ENCODE results near the gene CARMIL1. TPM values are rescaled to one million over a fixed set of nuclear protein-coding genes. Genes with fewer than 3 reads are reported as not detected.

CARMIL1 gene
- polyA plus RNA-seq, 1 of the 3 experiments (the other 2 are of a cell fraction) = 1.7 TPM

DNA sequence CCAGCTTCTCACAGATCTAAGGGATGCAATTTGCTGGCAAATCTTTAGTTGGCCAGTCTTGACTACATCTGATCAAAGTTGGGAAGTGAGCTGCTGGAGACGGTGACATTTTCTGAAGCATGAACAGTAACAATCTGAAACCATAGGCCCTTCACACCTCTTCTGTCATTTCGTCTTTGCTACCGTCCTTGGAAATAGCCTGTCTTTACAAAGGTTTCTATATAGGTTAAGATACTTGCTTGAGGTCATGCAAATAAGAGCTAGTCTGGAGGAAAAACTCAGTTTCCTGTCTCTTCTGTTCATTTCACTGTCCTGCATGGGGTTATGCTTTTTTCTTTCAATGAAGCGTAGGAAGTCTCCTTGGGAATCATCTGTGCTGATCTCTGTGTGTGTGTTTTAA lies 55.6 kb downstream of the CARMIL1 start:
- Histone ChIP-seq H3K4me2 (no peak overlapping the region), H3K4me1 (ENCODE audit: control insufficient read depth in 1 of 2, insufficient read depth in 2 of 2, low read depth in 1 of 2, low read length in 1 of 2) (no peaks in the 10 kb centered on the region; a peak in 1 of 4 replicates), H3K4me3 (ENCODE audit: low read depth in 2 of 2, low read length in 1 of 2) (no peak overlapping the region), H3K27ac (ENCODE audit: low read depth in 2 of 2, low read length in 1 of 2) (no peak overlapping the region), H3K9ac (no peak overlapping the region), H2AFZ (ENCODE audit: low read depth) (no peak overlapping the region), H3K9me3 (no peaks in the 10 kb centered on the region), H3K27me3 (ENCODE audit: insufficient read depth) (no peaks in the 10 kb centered on the region), H3K9me2 (no peaks in the 10 kb centered on the region), H4K20me1 (ENCODE audit: insufficient read depth) (no peaks in the 10 kb centered on the region), H3K79me2 (ENCODE audit: insufficient read depth) (no peaks in the 10 kb centered on the region), H3F3A (replicated peaks; ENCODE audit: insufficient read depth) (no peaks in the 10 kb centered on the region), H3K36me3 (replicated peaks in 1 of 2; ENCODE audit: control insufficient read depth in 1 of 2, insufficient read depth in 2 of 2, low read length in 1 of 2) (no peaks in the 10 kb centered on the region)
- CTCF ChIA-PET = interaction anchor here (1.5 to 1.6 kb wide), 2 partner anchors 10 to 55 kb away, joined by 4 to 5 read pairs; partner anchors contain the start of gene CARMIL1
- 83% methylated on average over 4 of the region's 4 CpGs for WGBS (ENCODE audit: low lambda C conversion rate)
- no peak for TF ChIP-seq NRF1 (IDR thresholded peaks at IDR 0.05; ENCODE audit: low read depth, low read length)
- TF ChIP-seq FOXM1 (IDR thresholded peaks at IDR 0.05; ENCODE audit: low read depth) = no peak
- TF ChIP-seq ELF1 (IDR thresholded peaks at IDR 0.05) = no peak
- TF ChIP-seq YY1 (IDR thresholded peaks at IDR 0.05; ENCODE audit: low read depth) = no peak
- TF ChIP-seq FOSL2 (IDR thresholded peaks at IDR 0.05; ENCODE audit: borderline replicate concordance, low read depth) = no peak
- TF ChIP-seq NFIC (IDR thresholded peaks at IDR 0.05; ENCODE audit: borderline replicate concordance) = no peak
- TF ChIP-seq, protein P1, sequence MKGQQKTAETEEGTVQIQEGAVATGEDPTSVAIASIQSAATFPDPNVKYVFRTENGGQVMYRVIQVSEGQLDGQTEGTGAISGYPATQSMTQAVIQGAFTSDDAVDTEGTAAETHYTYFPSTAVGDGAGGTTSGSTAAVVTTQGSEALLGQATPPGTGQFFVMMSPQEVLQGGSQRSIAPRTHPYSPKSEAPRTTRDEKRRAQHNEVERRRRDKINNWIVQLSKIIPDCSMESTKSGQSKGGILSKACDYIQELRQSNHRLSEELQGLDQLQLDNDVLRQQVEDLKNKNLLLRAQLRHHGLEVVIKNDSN (IDR thresholded peaks at IDR 0.05; ENCODE audit: borderline replicate concordance, low read depth) = no peak
- TF ChIP-seq GABPA (IDR thresholded peaks at IDR 0.05; ENCODE audit: low read depth) = no peak
- TF ChIP-seq MEF2A (IDR thresholded peaks at IDR 0.05; ENCODE audit: borderline replicate concordance, low read depth) = no peak
- no peak for TF ChIP-seq RCOR1 (IDR thresholded peaks at IDR 0.05; ENCODE audit: low read length)
- no peak for TF ChIP-seq TAF1 (IDR thresholded peaks at IDR 0.05; ENCODE audit: borderline replicate concordance, low read depth, low read length)
- TF ChIP-seq, protein P2, sequence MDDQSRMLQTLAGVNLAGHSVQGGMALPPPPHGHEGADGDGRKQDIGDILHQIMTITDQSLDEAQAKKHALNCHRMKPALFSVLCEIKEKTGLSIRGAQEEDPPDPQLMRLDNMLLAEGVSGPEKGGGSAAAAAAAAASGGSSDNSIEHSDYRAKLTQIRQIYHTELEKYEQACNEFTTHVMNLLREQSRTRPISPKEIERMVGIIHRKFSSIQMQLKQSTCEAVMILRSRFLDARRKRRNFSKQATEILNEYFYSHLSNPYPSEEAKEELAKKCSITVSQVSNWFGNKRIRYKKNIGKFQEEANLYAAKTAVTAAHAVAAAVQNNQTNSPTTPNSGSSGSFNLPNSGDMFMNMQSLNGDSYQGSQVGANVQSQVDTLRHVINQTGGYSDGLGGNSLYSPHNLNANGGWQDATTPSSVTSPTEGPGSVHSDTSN (IDR thresholded peaks at IDR 0.05) = no peak
- TF ChIP-seq JUND (IDR thresholded peaks at IDR 0.05) = no peak
- TF ChIP-seq RAD21 (IDR thresholded peaks at IDR 0.05; ENCODE audit: low read length) = no peak
- TF ChIP-seq RXRA (IDR thresholded peaks at IDR 0.05; ENCODE audit: borderline replicate concordance, low read depth) = no peak
- TF ChIP-seq SIN3A (IDR thresholded peaks at IDR 0.05; ENCODE audit: borderline replicate concordance, low read depth, low read length) = no peak
- DNase-seq = no peak
- POLR2A ChIA-PET = no interaction called here

GRCh38 chr6:25336996-25337395 lies 57.8 kb downstream of the CARMIL1 start:
- H3K27ac ChIP-seq (ENCODE audit: low read depth in 2 of 2, low read length in 1 of 2) = no peak overlapping the region
- H3F3A ChIP-seq (replicated peaks; ENCODE audit: insufficient read depth) = no peaks in the 10 kb centered on the region
- no peak overlapping the region for H3K4me3 ChIP-seq (ENCODE audit: low read depth in 2 of 2, low read length in 1 of 2)
- no peaks in the 10 kb centered on the region for H4K20me1 ChIP-seq (ENCODE audit: insufficient read depth)
- CTCF ChIA-PET = interaction anchor here (0.7 kb wide), 1 partner anchor 105 kb away, joined by 3 read pairs; no protein-coding TSS in a partner anchor
- H3K9ac ChIP-seq = no peak overlapping the region
- POLR2A ChIA-PET = no interaction called here
- H3K27me3 ChIP-seq (ENCODE audit: insufficient read depth) = no peaks in the 10 kb centered on the region
- TF ChIP-seq YY1 (IDR thresholded peaks at IDR 0.05; ENCODE audit: low read depth) = no peak
- TF ChIP-seq, protein P3, sequence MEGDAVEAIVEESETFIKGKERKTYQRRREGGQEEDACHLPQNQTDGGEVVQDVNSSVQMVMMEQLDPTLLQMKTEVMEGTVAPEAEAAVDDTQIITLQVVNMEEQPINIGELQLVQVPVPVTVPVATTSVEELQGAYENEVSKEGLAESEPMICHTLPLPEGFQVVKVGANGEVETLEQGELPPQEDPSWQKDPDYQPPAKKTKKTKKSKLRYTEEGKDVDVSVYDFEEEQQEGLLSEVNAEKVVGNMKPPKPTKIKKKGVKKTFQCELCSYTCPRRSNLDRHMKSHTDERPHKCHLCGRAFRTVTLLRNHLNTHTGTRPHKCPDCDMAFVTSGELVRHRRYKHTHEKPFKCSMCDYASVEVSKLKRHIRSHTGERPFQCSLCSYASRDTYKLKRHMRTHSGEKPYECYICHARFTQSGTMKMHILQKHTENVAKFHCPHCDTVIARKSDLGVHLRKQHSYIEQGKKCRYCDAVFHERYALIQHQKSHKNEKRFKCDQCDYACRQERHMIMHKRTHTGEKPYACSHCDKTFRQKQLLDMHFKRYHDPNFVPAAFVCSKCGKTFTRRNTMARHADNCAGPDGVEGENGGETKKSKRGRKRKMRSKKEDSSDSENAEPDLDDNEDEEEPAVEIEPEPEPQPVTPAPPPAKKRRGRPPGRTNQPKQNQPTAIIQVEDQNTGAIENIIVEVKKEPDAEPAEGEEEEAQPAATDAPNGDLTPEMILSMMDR (IDR thresholded peaks at IDR 0.05) = no peak
- TF ChIP-seq RCOR1 (IDR thresholded peaks at IDR 0.05; ENCODE audit: low read length) = no peak
- TF ChIP-seq TEAD4 (IDR thresholded peaks at IDR 0.05; ENCODE audit: borderline replicate concordance, insufficient read depth) = no peak
- TF ChIP-seq, protein P4, sequence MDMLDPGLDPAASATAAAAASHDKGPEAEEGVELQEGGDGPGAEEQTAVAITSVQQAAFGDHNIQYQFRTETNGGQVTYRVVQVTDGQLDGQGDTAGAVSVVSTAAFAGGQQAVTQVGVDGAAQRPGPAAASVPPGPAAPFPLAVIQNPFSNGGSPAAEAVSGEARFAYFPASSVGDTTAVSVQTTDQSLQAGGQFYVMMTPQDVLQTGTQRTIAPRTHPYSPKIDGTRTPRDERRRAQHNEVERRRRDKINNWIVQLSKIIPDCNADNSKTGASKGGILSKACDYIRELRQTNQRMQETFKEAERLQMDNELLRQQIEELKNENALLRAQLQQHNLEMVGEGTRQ (IDR thresholded peaks at IDR 0.05; ENCODE audit: borderline replicate concordance, low read depth, low read length) = no peak
- TF ChIP-seq, protein P2 (IDR thresholded peaks at IDR 0.05) = no peak
- no peak for TF ChIP-seq ELF1 (IDR thresholded peaks at IDR 0.05)
- no peak for TF ChIP-seq EZH2phosphoT487 (IDR thresholded peaks at IDR 0.05; ENCODE audit: borderline replicate concordance, low read depth)
- no peaks in the 10 kb centered on the region for H3K9me3 ChIP-seq
- H3K4me2 ChIP-seq = no peak overlapping the region
- WGBS (ENCODE audit: low lambda C conversion rate) = 100% methylated on average over 2 of the region's 2 CpGs
- no peaks in the 10 kb centered on the region for H3K4me1 ChIP-seq (ENCODE audit: control insufficient read depth in 1 of 2, insufficient read depth in 2 of 2, low read depth in 1 of 2, low read length in 1 of 2)
- no peaks in the 10 kb centered on the region for H3K9me2 ChIP-seq
- no peaks in the 10 kb centered on the region for H3K79me2 ChIP-seq (ENCODE audit: insufficient read depth)
- H2AFZ ChIP-seq (ENCODE audit: low read depth) = no peak overlapping the region
- H3K36me3 ChIP-seq (replicated peaks in 1 of 2; ENCODE audit: control insufficient read depth in 1 of 2, insufficient read depth in 2 of 2, low read length in 1 of 2) = no peaks in the 10 kb centered on the region
- DNase-seq = no peak
